D721Med (cell line): ENCODE results near the gene RFLNA.

Experiments used
- DNase-seq: peaks from one replicate; pipeline ENCODE4 v3.0.0; 2011; ENCODE audit warnings: low spot score; ENCODE audit not compliant: insufficient read length
- FAIRE-seq: peaks from 2 replicates; lab custom pipeline; 2011; peaks lifted over from hg19 to GRCh38; lab: Jason Lieb, UNC
- CTCF ChIP-seq: IDR thresholded peaks from 2 replicates; pipeline ENCODE4 v1.5.1; 2012; ENCODE audit warnings: mild to moderate bottlenecking, control low read depth; ENCODE audit not compliant: insufficient read depth; ENCODE audit errors: missing control alignments

RFLNA gene

GRCh38 chr12:124359671-124360581 is 65.0 kb downstream of the RFLNA start:
- FAIRE-seq, result no peak
- DNase-seq, result no peak
- TF ChIP-seq CTCF, result no peak

GRCh38 chr12:124361074-124361970 is 66.4 kb downstream of the RFLNA start:
- DNase-seq (no peak), FAIRE-seq (no peak)
- no peak for TF ChIP-seq CTCF

- FAIRE-seq (no peak), DNase-seq (no peak)
- TF ChIP-seq CTCF, result no peak
Observed at GRCh38 chr12:124361996-124362395, 67.1 kb downstream of the RFLNA start.

- DNase-seq (no peak), FAIRE-seq (no peak)
- no peak for TF ChIP-seq CTCF
Observed at GRCh38 chr12:124363353-124363965, 68.6 kb downstream of the RFLNA start.

GRCh38 chr12:124364543-124364942 is 69.7 kb downstream of the RFLNA start:
- FAIRE-seq, result no peak

More at GRCh38 chr12:124364543-124364942, 69.7 kb downstream of the RFLNA start:
- no peak for TF ChIP-seq CTCF
- no peak for DNase-seq
